ENCODE measurements around the gene C17orf114.

C17orf114 gene

GRCh38 chr17:4833178-4833940, 31.2 kb upstream of the C17orf114 start, which contains the start of gene MINK1 (continued):
- TF ChIP-seq, protein P1, sequence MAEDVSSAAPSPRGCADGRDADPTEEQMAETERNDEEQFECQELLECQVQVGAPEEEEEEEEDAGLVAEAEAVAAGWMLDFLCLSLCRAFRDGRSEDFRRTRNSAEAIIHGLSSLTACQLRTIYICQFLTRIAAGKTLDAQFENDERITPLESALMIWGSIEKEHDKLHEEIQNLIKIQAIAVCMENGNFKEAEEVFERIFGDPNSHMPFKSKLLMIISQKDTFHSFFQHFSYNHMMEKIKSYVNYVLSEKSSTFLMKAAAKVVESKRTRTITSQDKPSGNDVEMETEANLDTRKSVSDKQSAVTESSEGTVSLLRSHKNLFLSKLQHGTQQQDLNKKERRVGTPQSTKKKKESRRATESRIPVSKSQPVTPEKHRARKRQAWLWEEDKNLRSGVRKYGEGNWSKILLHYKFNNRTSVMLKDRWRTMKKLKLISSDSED (CRISPR knock-in tag; IDR thresholded peaks at IDR 0.05): no peak
- TF ChIP-seq MAZ (IDR thresholded peaks at IDR 0.05; ENCODE audit: borderline replicate concordance, low read depth, low read length) (peak; percentile 96), MAZ (CRISPR knock-in tag; IDR thresholded peaks at IDR 0.05; ENCODE audit: low read depth) (no peak; the same call in 1 of the 2 replicates), ZNF777 (CRISPR knock-in tag; IDR thresholded peaks at IDR 0.05) (peak; percentile 83), ZNF772 (CRISPR knock-in tag; IDR thresholded peaks at IDR 0.05) (peak; percentile 28; the same call in 1 of the 2 replicates), SRSF9 (IDR thresholded peaks at IDR 0.05; ENCODE audit: borderline replicate concordance, insufficient read depth, low read depth, low read length, poor library complexity, severe bottlenecking) (no peak), NR2F1 (CRISPR knock-in tag; IDR thresholded peaks at IDR 0.05) (0 out of 4 replicates have a peak, but pooled peaks of 1 of the 2 experiments have one; percentile 9), IRF9 (CRISPR knock-in tag; IDR thresholded peaks at IDR 0.05; ENCODE audit: borderline replicate concordance) (peak; percentile 61; the same call in 1 of the 2 replicates), ZNF816 (CRISPR knock-in tag; IDR thresholded peaks at IDR 0.05; ENCODE audit: borderline replicate concordance) (no peak), MTA1 (CRISPR knock-in tag; IDR thresholded peaks at IDR 0.05; ENCODE audit: borderline replicate concordance) (peak; percentile 58), SIX4 (CRISPR knock-in tag; IDR thresholded peaks at IDR 0.05) (no peak), ZEB1 (IDR thresholded peaks at IDR 0.05; ENCODE audit: insufficient replicate concordance, low read depth) (no peak), NONO (IDR thresholded peaks at IDR 0.05) (no peak), NONO (CRISPR knock-in tag; conservative IDR thresholded peaks at IDR 0.05) (0 out of 2 replicates have a peak, but pooled peaks have one; percentile 15), PHF21A (CRISPR knock-in tag; IDR thresholded peaks at IDR 0.05) (no peak)
- TF ChIP-seq, protein P2, sequence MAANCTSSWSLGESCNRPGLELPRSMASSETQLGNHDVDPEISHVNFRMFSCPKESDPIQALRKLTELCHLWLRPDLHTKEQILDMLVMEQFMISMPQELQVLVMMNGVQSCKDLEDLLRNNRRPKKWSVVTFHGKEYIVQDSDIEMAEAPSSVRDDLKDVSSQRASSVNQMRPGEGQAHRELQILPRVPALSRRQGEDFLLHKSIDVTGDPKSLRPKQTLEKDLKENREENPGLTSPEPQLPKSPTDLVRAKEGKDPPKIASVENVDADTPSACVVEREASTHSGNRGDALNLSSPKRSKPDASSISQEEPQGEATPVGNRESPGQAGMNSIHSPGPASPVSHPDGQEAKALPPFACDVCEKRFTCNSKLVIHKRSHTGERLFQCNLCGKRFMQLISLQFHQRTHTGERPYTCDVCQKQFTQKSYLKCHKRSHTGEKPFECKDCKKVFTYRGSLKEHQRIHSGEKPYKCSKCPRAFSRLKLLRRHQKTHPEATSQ (CRISPR knock-in tag; IDR thresholded peaks at IDR 0.05; ENCODE audit: borderline replicate concordance): no peak
- TF ChIP-seq, protein P3, sequence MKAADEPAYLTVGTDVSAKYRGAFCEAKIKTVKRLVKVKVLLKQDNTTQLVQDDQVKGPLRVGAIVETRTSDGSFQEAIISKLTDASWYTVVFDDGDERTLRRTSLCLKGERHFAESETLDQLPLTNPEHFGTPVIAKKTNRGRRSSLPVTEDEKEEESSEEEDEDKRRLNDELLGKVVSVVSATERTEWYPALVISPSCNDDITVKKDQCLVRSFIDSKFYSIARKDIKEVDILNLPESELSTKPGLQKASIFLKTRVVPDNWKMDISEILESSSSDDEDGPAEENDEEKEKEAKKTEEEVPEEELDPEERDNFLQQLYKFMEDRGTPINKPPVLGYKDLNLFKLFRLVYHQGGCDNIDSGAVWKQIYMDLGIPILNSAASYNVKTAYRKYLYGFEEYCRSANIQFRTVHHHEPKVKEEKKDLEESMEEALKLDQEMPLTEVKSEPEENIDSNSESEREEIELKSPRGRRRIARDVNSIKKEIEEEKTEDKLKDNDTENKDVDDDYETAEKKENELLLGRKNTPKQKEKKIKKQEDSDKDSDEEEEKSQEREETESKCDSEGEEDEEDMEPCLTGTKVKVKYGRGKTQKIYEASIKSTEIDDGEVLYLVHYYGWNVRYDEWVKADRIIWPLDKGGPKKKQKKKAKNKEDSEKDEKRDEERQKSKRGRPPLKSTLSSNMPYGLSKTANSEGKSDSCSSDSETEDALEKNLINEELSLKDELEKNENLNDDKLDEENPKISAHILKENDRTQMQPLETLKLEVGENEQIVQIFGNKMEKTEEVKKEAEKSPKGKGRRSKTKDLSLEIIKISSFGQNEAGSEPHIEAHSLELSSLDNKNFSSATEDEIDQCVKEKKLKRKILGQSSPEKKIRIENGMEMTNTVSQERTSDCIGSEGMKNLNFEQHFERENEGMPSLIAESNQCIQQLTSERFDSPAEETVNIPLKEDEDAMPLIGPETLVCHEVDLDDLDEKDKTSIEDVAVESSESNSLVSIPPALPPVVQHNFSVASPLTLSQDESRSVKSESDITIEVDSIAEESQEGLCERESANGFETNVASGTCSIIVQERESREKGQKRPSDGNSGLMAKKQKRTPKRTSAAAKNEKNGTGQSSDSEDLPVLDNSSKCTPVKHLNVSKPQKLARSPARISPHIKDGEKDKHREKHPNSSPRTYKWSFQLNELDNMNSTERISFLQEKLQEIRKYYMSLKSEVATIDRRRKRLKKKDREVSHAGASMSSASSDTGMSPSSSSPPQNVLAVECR (CRISPR knock-in tag; IDR thresholded peaks at IDR 0.05; ENCODE audit: borderline replicate concordance): peak; percentile 77; the same call in 1 of the 2 replicates
- TF ChIP-seq, protein P4, sequence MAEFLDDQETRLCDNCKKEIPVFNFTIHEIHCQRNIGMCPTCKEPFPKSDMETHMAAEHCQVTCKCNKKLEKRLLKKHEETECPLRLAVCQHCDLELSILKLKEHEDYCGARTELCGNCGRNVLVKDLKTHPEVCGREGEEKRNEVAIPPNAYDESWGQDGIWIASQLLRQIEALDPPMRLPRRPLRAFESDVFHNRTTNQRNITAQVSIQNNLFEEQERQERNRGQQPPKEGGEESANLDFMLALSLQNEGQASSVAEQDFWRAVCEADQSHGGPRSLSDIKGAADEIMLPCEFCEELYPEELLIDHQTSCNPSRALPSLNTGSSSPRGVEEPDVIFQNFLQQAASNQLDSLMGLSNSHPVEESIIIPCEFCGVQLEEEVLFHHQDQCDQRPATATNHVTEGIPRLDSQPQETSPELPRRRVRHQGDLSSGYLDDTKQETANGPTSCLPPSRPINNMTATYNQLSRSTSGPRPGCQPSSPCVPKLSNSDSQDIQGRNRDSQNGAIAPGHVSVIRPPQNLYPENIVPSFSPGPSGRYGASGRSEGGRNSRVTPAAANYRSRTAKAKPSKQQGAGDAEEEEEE (CRISPR knock-in tag; IDR thresholded peaks at IDR 0.05; ENCODE audit: borderline replicate concordance): no peak
